MM.1S (cell line): ENCODE results near the gene RASAL2.

Source experiments
- CTCF ChIP-seq: fragments of 300-600 bp; sonication (generic); IDR thresholded peaks from 2 replicates; pipeline ENCODE4 v1.5.1; 2016; ENCODE audit warnings: antibody characterized with exemption, low read length, mixed read lengths
- EZH2 ChIP-seq: fragments of 300-600 bp; sonication (generic); optimal IDR thresholded peaks from 2 replicates; pipeline ENCODE3; 2017; ENCODE audit warnings: low read depth, mild to moderate bottlenecking, antibody characterized with exemption, low read length, mixed read lengths
- EZH2phosphoT487 ChIP-seq: fragments of 300-600 bp; sonication (generic); IDR thresholded peaks from 2 replicates; pipeline ENCODE4 v1.6.1; 2018; ENCODE audit warnings: antibody characterized with exemption, low read length

- TF ChIP-seq CTCF (no peak), EZH2phosphoT487 (no peak), EZH2 (no peak)
These were observed 362.6 kb downstream of the RASAL2 start for GRCh38 chr1:178456472-178456871.
